Endothelial cell of umbilical vein (primary cell): ENCODE measurements around the gene INPP5B. TPM values are rescaled to one million over a fixed set of nuclear protein-coding genes. Genes with fewer than 3 reads are reported as not detected.

Source experiments
- BruUV-seq: library from RNA; stranded (reverse); fragments of 400-500 nt; replicated peaks from 2 replicates; lab custom pipeline; 2021; lab: Mats Ljungman, UMichigan
- CTCF ChIA-PET: fragments of 300-600, 350-600 bp; sonication (Branson Sonifier 250); formaldehyde crosslinking; loops from one replicate; lab custom pipeline; 2021; ENCODE audit warnings: antibody characterized with exemption, inconsistent platforms; lab: Charles Lee
- POLR2A ChIA-PET: fragments of 300-600, 350-600 bp; sonication (Branson Sonifier 250); formaldehyde crosslinking; loops from one replicate; lab custom pipeline; 2021; ENCODE audit warnings: antibody characterized with exemption, inconsistent platforms; lab: Charles Lee
- DNase-seq: peaks from one replicate; pipeline ENCODE4 v3.0.0-alpha.2; 2011; ENCODE audit warnings: low read depth, low spot score
- FAIRE-seq: peaks from 2 replicates; lab custom pipeline; 2011; peaks lifted over from hg19 to GRCh38; lab: Jason Lieb, UNC
- H2AFZ ChIP-seq: 2 replicates; pipeline ENCODE4 v1.6.0; 2012; ENCODE audit warnings: low read depth, low read length, control low read depth, inconsistent platforms
- H3K27ac ChIP-seq: 2 replicates; pipeline ENCODE4 v1.5.1; 2011; ENCODE audit warnings: low read depth, mild to moderate bottlenecking, control low read depth, low read length, moderate library complexity; ENCODE audit not compliant: insufficient read depth
- H3K27me3 ChIP-seq, 2 experiments: 2 replicates each; pipeline versions ENCODE4 v1.6.0 to v1.6.1; 2011; ENCODE audit warnings: low read length in 2 of 2, mixed read lengths in 1 of 2; ENCODE audit not compliant: control insufficient read depth in 2 of 2, insufficient read depth in 2 of 2
- H3K36me3 ChIP-seq, 2 experiments: 2 replicates in 1 of 2; 3 replicates in 1 of 2; pipeline ENCODE4 v1.5.1; 2011; ENCODE audit warnings: low read length in 2 of 2, mild to moderate bottlenecking in 1 of 2, moderate library complexity in 1 of 2; ENCODE audit not compliant: control insufficient read depth in 2 of 2, insufficient read depth in 2 of 2; ENCODE audit errors: extremely low read depth in 1 of 2
- H3K4me1 ChIP-seq: 3 replicates; pipeline ENCODE4 v1.5.1; 2011; ENCODE audit warnings: mild to moderate bottlenecking, low read length; ENCODE audit not compliant: control insufficient read depth, insufficient read depth; ENCODE audit errors: extremely low read depth
- H3K4me2 ChIP-seq: 2 replicates; pipeline ENCODE4 v1.6.1; 2011; ENCODE audit warnings: low read length, control low read depth, mixed read lengths; ENCODE audit not compliant: insufficient read depth
- H3K4me3 ChIP-seq, 3 experiments: fragments of 200-600 bp in 1 of 3; sonication (generic), shearing (Covaris generic) in 1 of 3; replicated peaks in 1 of 3; 2 replicates each; pipeline ENCODE4 v1.5.1; 2011 to 2016; ENCODE audit warnings: control low read depth in 3 of 3, low read length in 3 of 3, mild to moderate bottlenecking in 2 of 3, inconsistent platforms in 1 of 3, low read depth in 1 of 3, moderate library complexity in 1 of 3; ENCODE audit not compliant: insufficient read depth in 1 of 3
- H3K79me2 ChIP-seq: 2 replicates; pipeline ENCODE4 v1.6.0; 2012; ENCODE audit warnings: low read length, inconsistent platforms; ENCODE audit not compliant: control insufficient read depth, insufficient read depth
- H3K9ac ChIP-seq: replicated peaks from 2 replicates; pipeline ENCODE3; 2011; ENCODE audit warnings: low read length, control low read depth; ENCODE audit not compliant: insufficient read depth; ENCODE audit errors: extremely low read depth
- H3K9me1 ChIP-seq: replicated peaks from 3 replicates; pipeline ENCODE4 v1.6.0; 2011; ENCODE audit warnings: mild to moderate bottlenecking, low read length; ENCODE audit not compliant: control insufficient read depth, insufficient read depth; ENCODE audit errors: extremely low read depth
- H3K9me3 ChIP-seq: replicated peaks from 2 replicates; pipeline ENCODE4 v1.5.1; 2012; ENCODE audit warnings: low read length, inconsistent platforms; ENCODE audit not compliant: control insufficient read depth, insufficient read depth
- H4K20me1 ChIP-seq: replicated peaks from 2 replicates; pipeline ENCODE3; 2011; ENCODE audit warnings: mild to moderate bottlenecking, low read length; ENCODE audit not compliant: control insufficient read depth, insufficient read depth; ENCODE audit errors: extremely low read depth
- EZH2 ChIP-seq: IDR thresholded peaks from 2 replicates; pipeline ENCODE4 v1.6.1; 2012; ENCODE audit warnings: borderline replicate concordance, low read depth, mild to moderate bottlenecking, moderate library complexity, low read length, inconsistent platforms; ENCODE audit not compliant: severe bottlenecking
- FOS ChIP-seq: IDR thresholded peaks from 2 replicates; pipeline ENCODE4 v1.6.1; 2011; ENCODE audit warnings: mild to moderate bottlenecking, low read length, moderate library complexity, borderline replicate concordance; ENCODE audit not compliant: insufficient read depth
- GATA2 ChIP-seq: IDR thresholded peaks from 2 replicates; pipeline ENCODE4 v1.7.0; 2011; ENCODE audit warnings: low read depth, mild to moderate bottlenecking, moderate library complexity, mixed read lengths, low read length; ENCODE audit not compliant: insufficient read length, insufficient read depth
- JUN ChIP-seq: IDR thresholded peaks from 2 replicates; pipeline ENCODE4 v1.6.1; 2011; ENCODE audit warnings: borderline replicate concordance, low read depth; ENCODE audit not compliant: insufficient read length, insufficient read depth
- MYC ChIP-seq: IDR thresholded peaks from one replicate; pipeline ENCODE4 v1.6.1; 2011; ENCODE audit warnings: mild to moderate bottlenecking, low read depth, low read length
- POLR2A ChIP-seq: IDR thresholded peaks from 2 replicates; pipeline ENCODE4 v1.6.1; 2012; ENCODE audit warnings: low read depth, mild to moderate bottlenecking, control low read depth, low read length
- POLR2AphosphoS5 ChIP-seq: IDR thresholded peaks from 2 replicates; pipeline ENCODE4 v1.6.1; 2012; ENCODE audit warnings: low read depth, mild to moderate bottlenecking, control low read depth, low read length, moderate library complexity; ENCODE audit not compliant: insufficient read depth
- dilution Hi-C: fragments of 300-500 bp; cut with MboI; formaldehyde crosslinking; loops from one replicate; pipeline ENCODE4 v1.15.0; 2019; ENCODE audit warnings: low sequenced_read_pairs; ENCODE audit not compliant: extremely low pct_ligation_motif_present
- intact Hi-C: fragments of 100-400 bp; cut with micrococcal nuclease; formaldehyde crosslinking; loops from one replicate; pipeline ENCODE4 v1.10.0; 2022
- polyA plus RNA-seq, 4 experiments: library from polyadenylated mRNA; depleted of rRNA in 3 of 4; stranded (reverse) in 3 of 4; unstranded in 1 of 4; fragments of >200 nt; gene quantifications; 2 replicates each; pipeline versions ENCODE4 v1.2.1 to v1.2.3, GENCODE V29; 2011 to 2012; ENCODE audit warnings: missing spikeins in 1 of 4
- total RNA-seq: library from RNA; stranded (reverse); gene quantifications from 2 replicates; pipeline ENCODE4 v1.2.3, GENCODE V29; 2021
- TF ChIP-seq, protein P1 (sequence below): IDR thresholded peaks from 2 replicates; pipeline ENCODE4 v1.6.1; 2011; ENCODE audit not compliant: insufficient read depth, insufficient read length
- TF ChIP-seq, protein P2 (sequence below), 2 donors: IDR thresholded peaks; 1 replicate in 1 of 2; 2 replicates in 1 of 2; pipeline ENCODE4 v1.5.1; 2011; ENCODE audit warnings: low read length in 2 of 2, mild to moderate bottlenecking in 2 of 2, moderate library complexity in 2 of 2, control low read depth in 1 of 2, inconsistent platforms in 1 of 2, low read depth in 1 of 2; ENCODE audit not compliant: insufficient read depth in 1 of 2; ENCODE audit errors: extremely low read depth in 1 of 2

The INPP5B gene
- total and polyA plus RNA-seq, 2 donors (not counting 3 experiments of a cell fraction or from before 2014, with no cell fraction given) = 7.4 to 14.7 TPM

DNA sequence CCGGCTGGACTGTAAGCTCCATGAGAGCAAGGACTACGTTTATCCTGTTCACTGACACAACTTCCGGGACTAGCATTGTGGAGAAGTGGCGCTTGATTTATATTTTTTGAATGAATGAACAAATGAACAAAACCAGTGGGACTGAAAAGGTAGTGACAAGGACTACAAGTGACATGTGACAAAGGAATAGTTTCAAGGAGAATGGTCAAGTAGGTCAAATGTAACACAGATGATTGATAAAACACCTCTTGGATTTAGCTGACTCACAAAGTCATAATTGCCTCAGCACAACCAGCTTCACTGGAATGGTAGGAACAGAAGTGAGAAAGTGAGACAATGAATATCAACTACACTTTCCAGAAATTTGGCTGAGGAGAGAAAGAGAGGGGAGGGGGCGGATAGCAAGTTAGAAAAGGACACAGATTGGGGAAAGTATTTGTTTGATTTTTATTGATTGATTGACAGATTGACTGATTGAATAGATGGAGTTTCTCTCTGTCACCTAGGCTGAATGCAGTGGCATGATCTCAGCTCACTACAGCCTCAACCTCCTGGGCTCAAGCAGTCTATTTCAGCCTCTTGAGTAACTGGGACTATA lies 101.7 kb downstream of the INPP5B start:
- Histone ChIP-seq H3K9me1 (no peaks in the 10 kb centered on the region), H3K4me2 (no peak overlapping the region), H3K36me3 (peaks cover 0 to 1% of the 10 kb centered on the region in 2 experiments), H3K4me1 (no peaks in the 10 kb centered on the region), H3K27me3 (no peaks in the 10 kb centered on the region), H2AFZ (no peak overlapping the region), H3K4me3 (no peak overlapping the region), H3K27ac (no peak overlapping the region), H3K9me3 (no peaks in the 10 kb centered on the region), H3K9ac (no peak overlapping the region), H3K79me2 (peaks cover 42% of the 10 kb centered on the region), H4K20me1 (no peaks in the 10 kb centered on the region)
- FAIRE-seq (no peak), DNase-seq (no peak)
- intact Hi-C loops (no loop called here), dilution Hi-C loops (no loop called here)
- TF ChIP-seq GATA2 (no peak), MYC (no peak), FOS (no peak)
- TF ChIP-seq, protein P1, sequence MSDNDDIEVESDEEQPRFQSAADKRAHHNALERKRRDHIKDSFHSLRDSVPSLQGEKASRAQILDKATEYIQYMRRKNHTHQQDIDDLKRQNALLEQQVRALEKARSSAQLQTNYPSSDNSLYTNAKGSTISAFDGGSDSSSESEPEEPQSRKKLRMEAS = no peak
- ChIA-PET CTCF (interaction anchor here (2.1 kb wide), 1 partner anchor 15 kb away, joined by 9 read pairs; the partner anchor contains the start of gene MTF1), POLR2A (no interaction called here)
- no TSS peak for BruUV-seq

DNA sequence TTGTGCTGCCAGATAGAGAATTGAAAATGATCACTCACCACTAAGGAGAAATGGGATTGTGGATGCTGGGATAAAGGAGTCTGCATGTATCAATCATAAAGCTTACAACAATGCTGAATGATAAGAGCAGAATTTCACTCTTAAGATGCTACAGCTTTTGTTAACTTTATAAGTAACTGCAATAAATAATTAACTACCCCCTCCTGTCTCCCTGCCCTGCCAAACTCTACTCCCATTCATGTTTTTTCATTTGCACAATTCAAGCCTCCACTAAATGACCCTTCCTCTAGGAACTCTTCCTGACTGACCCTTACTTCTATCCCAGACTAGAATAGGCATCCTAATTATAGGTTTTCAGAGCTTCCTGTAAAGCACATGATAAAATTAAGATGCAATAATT lies 102.3 kb downstream of the INPP5B start:
- no peak overlapping the region for H3K9ac ChIP-seq
- no peak for TF ChIP-seq JUN
- TF ChIP-seq, protein P1 = no peak
- TF ChIP-seq GATA2 = no peak
- TF ChIP-seq EZH2 = no peak
- TF ChIP-seq, protein P2, sequence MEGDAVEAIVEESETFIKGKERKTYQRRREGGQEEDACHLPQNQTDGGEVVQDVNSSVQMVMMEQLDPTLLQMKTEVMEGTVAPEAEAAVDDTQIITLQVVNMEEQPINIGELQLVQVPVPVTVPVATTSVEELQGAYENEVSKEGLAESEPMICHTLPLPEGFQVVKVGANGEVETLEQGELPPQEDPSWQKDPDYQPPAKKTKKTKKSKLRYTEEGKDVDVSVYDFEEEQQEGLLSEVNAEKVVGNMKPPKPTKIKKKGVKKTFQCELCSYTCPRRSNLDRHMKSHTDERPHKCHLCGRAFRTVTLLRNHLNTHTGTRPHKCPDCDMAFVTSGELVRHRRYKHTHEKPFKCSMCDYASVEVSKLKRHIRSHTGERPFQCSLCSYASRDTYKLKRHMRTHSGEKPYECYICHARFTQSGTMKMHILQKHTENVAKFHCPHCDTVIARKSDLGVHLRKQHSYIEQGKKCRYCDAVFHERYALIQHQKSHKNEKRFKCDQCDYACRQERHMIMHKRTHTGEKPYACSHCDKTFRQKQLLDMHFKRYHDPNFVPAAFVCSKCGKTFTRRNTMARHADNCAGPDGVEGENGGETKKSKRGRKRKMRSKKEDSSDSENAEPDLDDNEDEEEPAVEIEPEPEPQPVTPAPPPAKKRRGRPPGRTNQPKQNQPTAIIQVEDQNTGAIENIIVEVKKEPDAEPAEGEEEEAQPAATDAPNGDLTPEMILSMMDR (IDR thresholded peaks at IDR 0.05; ENCODE audit: extremely low read depth in 1 of 2, insufficient read depth in 1 of 2, low read depth in 1 of 2, low read length in 2 of 2) = no peak
- no peak for TF ChIP-seq POLR2A
- TF ChIP-seq POLR2AphosphoS5 = no peak
- TF ChIP-seq MYC = no peak
- TF ChIP-seq FOS = no peak
- no peak overlapping the region for H3K4me3 ChIP-seq
- dilution Hi-C loops = no loop called here
- H3K4me2 ChIP-seq = no peak overlapping the region
- no peak overlapping the region for H2AFZ ChIP-seq
- POLR2A ChIA-PET = no interaction called here
- H3K9me3 ChIP-seq = no peaks in the 10 kb centered on the region
- no peak overlapping the region for H3K27ac ChIP-seq
- H3K36me3 ChIP-seq = peaks cover 2 to 3% of the 10 kb centered on the region in 2 experiments
- FAIRE-seq (no peak), DNase-seq (no peak)
- H3K4me1 ChIP-seq = no peaks in the 10 kb centered on the region
- no peaks in the 10 kb centered on the region for H4K20me1 ChIP-seq
- H3K9me1 ChIP-seq = no peaks in the 10 kb centered on the region
- no peaks in the 10 kb centered on the region for H3K27me3 ChIP-seq
- intact Hi-C loops = no loop called here
- CTCF ChIA-PET = interaction anchor here (2.1 kb wide), 1 partner anchor 15 kb away, joined by 9 read pairs; the partner anchor contains the start of gene MTF1
- peaks cover 38% of the 10 kb centered on the region for H3K79me2 ChIP-seq
- BruUV-seq = no TSS peak
